SK-N-SH (cell line): Measurements from ENCODE around the gene RREB1. TPM values are rescaled to one million over a fixed set of nuclear protein-coding genes. Genes with fewer than 3 reads are reported as not detected.
"Not testable (repeated sequence)": the region's sequence is repeated elsewhere in the genome, so short reads cannot be mapped to it uniquely, and the experiment has no call there.

Source experiments
- CTCF ChIA-PET: fragments of 300-600, 350-600 bp; formaldehyde crosslinking; extraction: SDS; loops from one replicate; lab custom pipeline; 2021; lab: Yijun Ruan, JAX
- POLR2A ChIA-PET: fragments of 350-600 bp; sonication (Branson Sonifier 250); formaldehyde crosslinking; extraction: SDS; loops from one replicate; lab custom pipeline; 2020; ENCODE audit warnings: antibody characterized with exemption, inconsistent platforms; lab: Yijun Ruan, JAX
- DNase-seq: peaks from one replicate; pipeline ENCODE4 v3.0.0; 2012
- H2AFZ ChIP-seq: fragments of 200-600 bp; sonication (generic); 2 replicates; pipeline ENCODE4 v1.8.1; 2016; ENCODE audit warnings: antibody characterized with exemption, mild to moderate bottlenecking, low read depth
- H3F3A ChIP-seq: fragments of 200-600 bp; sonication (generic); replicated peaks from 2 replicates; pipeline ENCODE3; 2016; ENCODE audit warnings: antibody characterized with exemption, mild to moderate bottlenecking; ENCODE audit not compliant: insufficient read depth
- H3K27ac ChIP-seq, 2 experiments: fragments of 200-500 bp in 1 of 2; fragments of 200-600 bp in 1 of 2; sonication (Bioruptor generic) in 1 of 2; sonication (generic), shearing (Covaris generic) in 1 of 2; 2 replicates each; pipeline versions ENCODE4 v1.5.1 to v1.6.1; 2014 to 2016; ENCODE audit warnings: low read depth in 2 of 2, inconsistent platforms in 1 of 2, low read length in 1 of 2, mild to moderate bottlenecking in 1 of 2, mixed read lengths in 1 of 2
- H3K27me3 ChIP-seq: fragments of 200-600 bp; sonication (generic), shearing (Covaris generic); 2 replicates; pipeline ENCODE4 v1.6.1; 2016; ENCODE audit warnings: mixed run types; ENCODE audit not compliant: insufficient read depth
- H3K36me3 ChIP-seq, 2 experiments: fragments of 200-500 bp in 1 of 2; fragments of 200-600 bp in 1 of 2; sonication (Bioruptor generic) in 1 of 2; sonication (generic) in 1 of 2; replicated peaks in 1 of 2; 2 replicates each; pipeline versions ENCODE3 to v1.5.1; 2014 to 2016; ENCODE audit warnings: low read length in 1 of 2, mild to moderate bottlenecking in 1 of 2; ENCODE audit not compliant: insufficient read depth in 2 of 2, control insufficient read depth in 1 of 2
- H3K4me1 ChIP-seq, 2 experiments: fragments of 200-500 bp in 1 of 2; fragments of 200-600 bp in 1 of 2; sonication (Bioruptor generic) in 1 of 2; sonication (generic), shearing (Covaris generic) in 1 of 2; 2 replicates each; pipeline versions ENCODE4 v1.5.1 to v1.6.1; 2014 to 2016; ENCODE audit warnings: low read depth in 1 of 2, low read length in 1 of 2, mixed run types in 1 of 2; ENCODE audit not compliant: insufficient read depth in 2 of 2, control insufficient read depth in 1 of 2
- H3K4me2 ChIP-seq: fragments of 200-600 bp; sonication (generic), shearing (Covaris generic); 2 replicates; pipeline ENCODE4 v1.6.1; 2017; ENCODE audit warnings: mixed run types
- H3K4me3 ChIP-seq, 2 experiments: fragments of 200-500 bp in 1 of 2; fragments of 200-600 bp in 1 of 2; sonication (Bioruptor generic) in 1 of 2; sonication (generic), shearing (Covaris generic) in 1 of 2; 2 replicates each; pipeline versions ENCODE4 v1.5.1 to v1.8.1; 2014 to 2016; ENCODE audit warnings: low read depth in 2 of 2, inconsistent platforms in 1 of 2, low read length in 1 of 2, mild to moderate bottlenecking in 1 of 2, mixed read lengths in 1 of 2, moderate library complexity in 1 of 2
- H3K79me2 ChIP-seq: fragments of 200-600 bp; sonication (generic); 2 replicates; pipeline ENCODE4 v1.8.1; 2017; ENCODE audit warnings: mild to moderate bottlenecking; ENCODE audit not compliant: insufficient read depth
- H3K9ac ChIP-seq: fragments of 200-600 bp; sonication (generic); 2 replicates; pipeline ENCODE4 v1.6.1; 2017; ENCODE audit warnings: mixed run types
- H3K9me2 ChIP-seq: fragments of 200-600 bp; sonication (generic); 2 replicates; pipeline ENCODE4 v1.6.1; 2017; ENCODE audit warnings: mixed run types
- H3K9me3 ChIP-seq: fragments of 200-600 bp; sonication (generic); 2 replicates; pipeline ENCODE4 v1.6.1; 2017; ENCODE audit warnings: mixed run types, mild to moderate bottlenecking, moderate library complexity
- H4K20me1 ChIP-seq: fragments of 200-600 bp; sonication (generic); 2 replicates; pipeline ENCODE4 v1.6.1; 2017; ENCODE audit warnings: mild to moderate bottlenecking, mixed run types; ENCODE audit not compliant: insufficient read depth
- ELF1 ChIP-seq: IDR thresholded peaks from 2 replicates; pipeline ENCODE4 v1.4.0; 2012
- GABPA ChIP-seq: IDR thresholded peaks from 2 replicates; pipeline ENCODE4 v1.4.0; 2012; ENCODE audit warnings: low read depth, mild to moderate bottlenecking
- MXI1 ChIP-seq: IDR thresholded peaks from 2 replicates; pipeline ENCODE4 v1.6.1; 2012; ENCODE audit warnings: mild to moderate bottlenecking, low read depth, low read length, improper control_type of control experiment
- RXRA ChIP-seq: IDR thresholded peaks from 2 replicates; pipeline ENCODE4 v1.4.0; 2012; ENCODE audit warnings: low read depth, mild to moderate bottlenecking, borderline replicate concordance
- TEAD4 ChIP-seq: IDR thresholded peaks from 2 replicates; pipeline ENCODE4 v1.4.0; 2012; ENCODE audit warnings: mild to moderate bottlenecking, borderline replicate concordance; ENCODE audit not compliant: insufficient read depth
- WGBS: methylation state at CpG from one replicate; pipeline ENCODE4 v1.1.6; 2017; ENCODE audit warnings: low lambda C conversion rate; 5-methylcytosine and 5-hydroxymethylcytosine counted together
- polyA plus RNA-seq, 3 experiments: library from polyadenylated mRNA; depleted of rRNA; stranded (reverse); fragments of >200 nt; gene quantifications; 2 replicates each; pipeline ENCODE4 v1.2.3, GENCODE V29; 2012
- TF ChIP-seq, protein P1 (sequence below): IDR thresholded peaks from 2 replicates; pipeline ENCODE4 v1.6.1; 2012; ENCODE audit warnings: mild to moderate bottlenecking, low read depth, low read length, moderate library complexity
- TF ChIP-seq, protein P2 (sequence below): IDR thresholded peaks from 2 replicates; pipeline ENCODE4 v1.4.0; 2012; ENCODE audit warnings: low read depth

Gene RREB1
- polyA plus RNA-seq, 1 of the 3 experiments (the other 2 are of a cell fraction) = 2.0 TPM

DNA sequence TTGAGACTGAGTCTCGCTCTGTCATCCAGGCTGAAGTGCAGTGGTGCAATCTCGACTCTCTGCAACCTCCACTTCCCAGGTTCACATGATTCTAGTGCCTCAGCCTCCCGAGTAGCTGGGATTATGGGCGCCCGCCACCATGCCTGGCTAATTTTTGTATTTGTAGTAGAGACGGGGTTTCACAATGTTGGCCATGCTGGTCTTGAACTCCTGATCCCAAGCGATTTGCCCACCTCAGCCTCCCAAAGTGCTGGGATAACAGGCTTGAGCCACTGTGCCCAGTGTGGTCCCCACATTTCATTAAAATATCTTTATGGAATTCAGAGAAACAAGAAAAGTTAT lies 157.6 kb downstream of the RREB1 start:
- H3K9ac ChIP-seq, H3K9me3 ChIP-seq, H4K20me1 ChIP-seq, H3K4me3 ChIP-seq, H3K9me2 ChIP-seq, H2AFZ ChIP-seq, H3K4me2 ChIP-seq, H3K36me3 ChIP-seq, H3K27ac ChIP-seq, POLR2A ChIA-PET, H3K79me2 ChIP-seq, DNase-seq, H3K27me3 ChIP-seq, H3F3A ChIP-seq: not testable (repeated sequence)
- 82% methylated on average over 7 of the region's 7 CpGs for WGBS
- CTCF ChIA-PET = interaction anchor here (3.9 kb wide), 1 partner anchor 10 kb away, joined by 23 read pairs; no protein-coding TSS in a partner anchor
- peaks cover 6 to 18% of the 10 kb centered on the region in 2 experiments; a peak in 2 of 4 replicates for H3K4me1 ChIP-seq

DNA sequence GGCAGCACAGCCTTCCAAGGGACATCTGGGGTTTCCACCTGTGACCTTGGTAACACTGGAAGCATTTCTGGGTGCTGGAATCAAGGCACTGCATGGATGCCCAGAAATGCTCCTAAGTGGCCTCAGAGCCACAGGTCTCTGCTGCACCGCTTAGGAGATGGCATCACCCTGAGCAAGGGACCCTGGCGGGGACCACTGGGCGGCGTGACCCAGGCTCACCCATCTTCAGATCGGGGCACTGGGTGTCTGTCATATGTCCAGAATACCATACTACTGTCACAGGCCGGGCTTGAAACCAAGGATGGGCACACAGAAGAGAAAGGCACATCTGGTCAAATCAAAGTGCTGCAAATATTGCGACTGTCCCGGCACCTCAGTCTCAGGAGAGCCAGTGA lies 159.3 kb downstream of the RREB1 start:
- POLR2A ChIA-PET = no interaction called here
- Histone ChIP-seq H3K36me3 (no peaks in the 10 kb centered on the region), H2AFZ (no peak overlapping the region)

More for the DNA sequence above, 159.3 kb downstream of the RREB1 start:
- Histone ChIP-seq H3K4me2 (no peak overlapping the region), H3K9me2 (no peaks in the 10 kb centered on the region), H3K79me2 (no peaks in the 10 kb centered on the region), H3K4me1 (peaks cover 6 to 12% of the 10 kb centered on the region in 2 experiments; a peak in 2 of 4 replicates), H3K27ac (peak overlapping the region in 1 of 2 experiments; percentile 30; a peak in 1 of 4 replicates), H3K27me3 (no peaks in the 10 kb centered on the region), H4K20me1 (no peaks in the 10 kb centered on the region), H3K9me3 (no peaks in the 10 kb centered on the region), H3F3A (no peaks in the 10 kb centered on the region), H3K4me3 (no peak overlapping the region), H3K9ac (no peak overlapping the region)
- CTCF ChIA-PET = interaction anchor here (3.9 kb wide), 1 partner anchor 8 kb away, joined by 23 read pairs; no protein-coding TSS in a partner anchor
- TF ChIP-seq RXRA (no peak), ELF1 (no peak), MXI1 (no peak), TEAD4 (no peak), GABPA (no peak)
- TF ChIP-seq, protein P1, sequence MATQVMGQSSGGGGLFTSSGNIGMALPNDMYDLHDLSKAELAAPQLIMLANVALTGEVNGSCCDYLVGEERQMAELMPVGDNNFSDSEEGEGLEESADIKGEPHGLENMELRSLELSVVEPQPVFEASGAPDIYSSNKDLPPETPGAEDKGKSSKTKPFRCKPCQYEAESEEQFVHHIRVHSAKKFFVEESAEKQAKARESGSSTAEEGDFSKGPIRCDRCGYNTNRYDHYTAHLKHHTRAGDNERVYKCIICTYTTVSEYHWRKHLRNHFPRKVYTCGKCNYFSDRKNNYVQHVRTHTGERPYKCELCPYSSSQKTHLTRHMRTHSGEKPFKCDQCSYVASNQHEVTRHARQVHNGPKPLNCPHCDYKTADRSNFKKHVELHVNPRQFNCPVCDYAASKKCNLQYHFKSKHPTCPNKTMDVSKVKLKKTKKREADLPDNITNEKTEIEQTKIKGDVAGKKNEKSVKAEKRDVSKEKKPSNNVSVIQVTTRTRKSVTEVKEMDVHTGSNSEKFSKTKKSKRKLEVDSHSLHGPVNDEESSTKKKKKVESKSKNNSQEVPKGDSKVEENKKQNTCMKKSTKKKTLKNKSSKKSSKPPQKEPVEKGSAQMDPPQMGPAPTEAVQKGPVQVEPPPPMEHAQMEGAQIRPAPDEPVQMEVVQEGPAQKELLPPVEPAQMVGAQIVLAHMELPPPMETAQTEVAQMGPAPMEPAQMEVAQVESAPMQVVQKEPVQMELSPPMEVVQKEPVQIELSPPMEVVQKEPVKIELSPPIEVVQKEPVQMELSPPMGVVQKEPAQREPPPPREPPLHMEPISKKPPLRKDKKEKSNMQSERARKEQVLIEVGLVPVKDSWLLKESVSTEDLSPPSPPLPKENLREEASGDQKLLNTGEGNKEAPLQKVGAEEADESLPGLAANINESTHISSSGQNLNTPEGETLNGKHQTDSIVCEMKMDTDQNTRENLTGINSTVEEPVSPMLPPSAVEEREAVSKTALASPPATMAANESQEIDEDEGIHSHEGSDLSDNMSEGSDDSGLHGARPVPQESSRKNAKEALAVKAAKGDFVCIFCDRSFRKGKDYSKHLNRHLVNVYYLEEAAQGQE = no peak
- TF ChIP-seq, protein P2, sequence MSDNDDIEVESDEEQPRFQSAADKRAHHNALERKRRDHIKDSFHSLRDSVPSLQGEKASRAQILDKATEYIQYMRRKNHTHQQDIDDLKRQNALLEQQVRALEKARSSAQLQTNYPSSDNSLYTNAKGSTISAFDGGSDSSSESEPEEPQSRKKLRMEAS = no peak
- no peak for DNase-seq
- 79% methylated on average over 7 of the region's 8 CpGs for WGBS
